GM12801 (cell line): Measurements from ENCODE around the gene ADGRB2.

ENCODE experiments used
- TF ChIP-seq, protein P1 (sequence below): IDR thresholded peaks from one replicate; pipeline ENCODE4 v1.5.1; 2011; ENCODE audit warnings: control low read depth; ENCODE audit not compliant: insufficient read length; ENCODE audit errors: extremely low read depth

ADGRB2 gene

DNA sequence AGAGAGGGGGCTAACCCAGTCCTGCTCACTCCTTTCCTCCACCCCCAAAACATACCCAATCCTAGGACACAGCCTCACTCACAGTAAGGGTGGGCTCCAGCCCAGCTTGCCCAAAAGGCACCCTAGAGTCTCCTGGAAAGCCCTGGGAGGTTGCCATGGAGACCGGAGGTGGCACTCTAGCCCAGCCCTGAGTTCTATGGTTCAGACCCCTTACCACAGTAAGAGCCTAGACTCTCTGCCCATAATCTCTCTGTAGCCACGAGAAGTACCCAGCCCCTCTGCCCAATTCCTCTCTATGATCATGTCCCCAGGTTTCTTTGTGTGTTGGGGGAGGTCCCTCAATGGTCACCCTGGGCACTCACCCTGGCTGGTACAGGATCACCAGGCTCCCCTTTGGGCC, 74.8 kb downstream of the ADGRB2 start:
- TF ChIP-seq, protein P1, sequence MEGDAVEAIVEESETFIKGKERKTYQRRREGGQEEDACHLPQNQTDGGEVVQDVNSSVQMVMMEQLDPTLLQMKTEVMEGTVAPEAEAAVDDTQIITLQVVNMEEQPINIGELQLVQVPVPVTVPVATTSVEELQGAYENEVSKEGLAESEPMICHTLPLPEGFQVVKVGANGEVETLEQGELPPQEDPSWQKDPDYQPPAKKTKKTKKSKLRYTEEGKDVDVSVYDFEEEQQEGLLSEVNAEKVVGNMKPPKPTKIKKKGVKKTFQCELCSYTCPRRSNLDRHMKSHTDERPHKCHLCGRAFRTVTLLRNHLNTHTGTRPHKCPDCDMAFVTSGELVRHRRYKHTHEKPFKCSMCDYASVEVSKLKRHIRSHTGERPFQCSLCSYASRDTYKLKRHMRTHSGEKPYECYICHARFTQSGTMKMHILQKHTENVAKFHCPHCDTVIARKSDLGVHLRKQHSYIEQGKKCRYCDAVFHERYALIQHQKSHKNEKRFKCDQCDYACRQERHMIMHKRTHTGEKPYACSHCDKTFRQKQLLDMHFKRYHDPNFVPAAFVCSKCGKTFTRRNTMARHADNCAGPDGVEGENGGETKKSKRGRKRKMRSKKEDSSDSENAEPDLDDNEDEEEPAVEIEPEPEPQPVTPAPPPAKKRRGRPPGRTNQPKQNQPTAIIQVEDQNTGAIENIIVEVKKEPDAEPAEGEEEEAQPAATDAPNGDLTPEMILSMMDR = no peak

DNA sequence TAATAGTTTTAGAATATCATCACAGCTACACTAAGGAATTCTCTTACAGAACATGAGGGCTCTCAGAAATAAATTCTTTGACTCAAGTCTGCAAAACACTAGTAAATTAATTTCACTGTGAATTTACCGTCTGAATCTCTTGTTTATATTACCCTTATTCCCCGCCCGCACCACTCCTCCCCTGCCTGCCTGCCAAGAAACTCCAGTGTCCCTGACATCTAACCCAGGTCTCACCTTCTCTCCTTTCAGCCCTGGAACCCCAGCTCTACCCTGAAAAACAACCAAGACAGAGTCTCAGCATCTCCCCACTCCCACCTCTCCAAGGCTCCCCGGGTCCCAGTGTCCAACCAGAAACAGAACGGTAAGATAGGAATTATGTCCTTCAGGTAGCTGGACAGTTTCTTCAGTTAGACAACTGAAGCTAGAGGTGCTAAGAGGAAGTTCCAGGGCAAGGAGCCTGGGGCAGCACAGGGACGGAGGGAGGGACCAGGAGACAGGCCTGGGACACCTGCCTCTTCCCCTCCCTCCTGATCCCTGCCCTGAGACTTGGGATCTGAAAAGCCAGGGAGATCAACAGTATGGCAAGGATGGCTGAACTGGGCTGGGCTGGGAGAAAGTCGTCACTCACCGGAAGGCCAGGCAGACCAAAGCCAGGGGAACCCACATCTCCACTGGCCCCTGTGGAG, 75.8 kb downstream of the ADGRB2 start:
- TF ChIP-seq, protein P1 = no peak

DNA sequence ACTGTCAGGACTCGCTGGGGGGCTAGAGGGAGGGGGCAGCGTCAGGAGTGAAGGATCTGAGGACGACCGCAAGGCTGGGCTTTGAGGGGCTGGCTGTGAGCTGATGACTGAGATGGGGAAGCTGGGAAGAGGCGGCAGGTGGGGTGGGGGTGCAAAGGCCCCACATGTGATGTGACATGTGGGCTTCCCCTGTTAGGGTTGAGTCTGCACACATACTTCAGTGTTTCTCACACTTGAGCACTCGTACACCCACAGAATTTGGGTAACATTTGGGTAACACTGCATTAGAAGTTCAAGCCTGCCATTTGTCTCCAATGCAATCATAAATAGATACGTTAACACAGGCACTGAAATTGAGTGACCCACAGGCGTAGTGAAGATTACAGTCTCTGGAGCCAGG, 76.5 kb downstream of the ADGRB2 start:
- TF ChIP-seq, protein P1 = no peak

DNA sequence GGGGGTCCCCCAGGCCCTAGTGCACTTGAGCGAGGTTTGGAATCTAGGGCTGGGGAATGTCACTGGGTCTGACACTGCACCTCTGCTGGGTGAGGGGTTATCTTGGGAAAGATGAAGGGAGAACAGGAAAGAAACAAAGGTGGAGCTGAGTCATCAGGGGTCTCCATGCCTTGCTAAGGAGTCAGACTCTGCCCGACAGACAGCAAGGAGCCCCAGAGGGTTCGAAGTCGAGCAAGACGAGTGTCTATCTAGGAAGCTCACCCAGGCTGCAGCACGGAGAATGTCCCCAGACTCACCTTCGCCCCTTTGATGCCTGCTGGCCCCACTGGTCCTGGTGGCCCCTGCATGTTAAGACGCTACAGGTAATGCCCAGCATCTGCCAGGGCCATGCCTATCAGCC, 78.3 kb downstream of the ADGRB2 start:
- TF ChIP-seq, protein P1 = no peak

DNA sequence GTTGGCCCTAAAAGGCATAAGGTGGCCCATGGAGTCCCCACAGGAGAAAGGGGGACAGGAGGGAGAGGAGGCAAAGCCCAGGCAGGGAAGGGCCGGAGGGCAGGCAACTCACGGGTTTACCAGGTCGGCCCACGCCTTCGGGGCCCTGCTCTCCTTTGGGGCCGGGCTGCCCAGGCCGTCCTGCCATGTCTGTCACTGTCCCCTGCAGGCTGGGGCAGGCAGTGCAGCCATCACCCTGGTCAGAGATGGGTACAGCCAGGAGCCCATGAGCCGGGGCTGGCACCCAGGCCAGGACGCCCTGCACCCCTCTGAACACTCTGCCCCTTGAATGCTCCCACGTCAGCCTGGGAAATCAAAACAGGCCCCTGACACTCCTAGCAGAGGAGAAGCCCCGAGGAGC, 80.1 kb downstream of the ADGRB2 start:
- TF ChIP-seq, protein P1 = no peak

DNA sequence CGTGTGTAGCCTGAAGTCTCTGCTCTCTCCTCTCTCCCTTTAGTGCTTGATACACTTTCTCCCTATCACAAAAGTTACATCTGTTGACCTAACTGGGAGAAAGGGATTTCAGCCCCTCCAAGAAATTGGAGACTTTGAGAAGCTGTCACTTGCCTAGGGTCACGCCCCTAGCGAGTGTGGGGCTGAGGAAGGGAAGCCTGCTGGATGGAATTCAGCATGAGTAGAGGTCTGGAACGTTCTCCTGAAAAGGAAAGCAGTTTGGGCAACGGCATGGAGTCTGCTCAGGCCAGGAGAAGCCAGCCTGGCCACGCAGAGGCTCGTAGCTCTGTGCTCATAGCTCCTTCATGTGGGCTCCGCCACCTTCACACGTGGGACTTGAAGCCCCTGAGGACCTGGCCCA, 82.7 kb downstream of the ADGRB2 start:
- TF ChIP-seq, protein P1 = no peak

DNA sequence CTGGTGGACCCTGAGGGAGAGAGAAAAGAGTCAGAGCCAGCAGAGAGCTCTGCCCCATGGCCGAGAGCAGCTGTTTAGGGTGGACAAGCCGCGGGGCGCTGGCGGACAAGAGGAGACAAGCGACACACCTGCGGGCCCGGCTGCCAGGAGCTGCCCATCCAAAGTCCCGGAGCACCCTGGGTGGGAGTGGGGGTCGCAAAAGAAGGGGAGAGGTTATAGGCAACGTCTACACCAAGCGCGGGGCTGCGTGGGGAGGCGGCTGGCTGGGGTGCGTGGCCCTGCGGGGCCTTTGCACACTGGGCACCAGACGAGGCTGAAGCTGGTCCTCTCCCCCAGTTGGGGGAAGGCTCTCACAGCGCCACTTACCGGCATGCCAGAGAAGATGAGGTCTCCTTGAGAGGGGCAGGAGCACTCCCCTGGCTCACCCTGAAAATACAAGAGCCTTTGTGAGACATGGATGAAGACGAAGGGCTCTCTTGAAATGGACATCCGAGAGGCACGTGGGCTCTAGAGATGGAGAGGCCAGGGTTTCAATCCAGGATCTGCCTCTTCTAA, 84.4 kb downstream of the ADGRB2 start:
- TF ChIP-seq, protein P1 = no peak
